GM12874 (cell line): ENCODE results near the gene FAR2.

Source experiments
- CTCF ChIP-seq: IDR thresholded peaks from 2 replicates; pipeline ENCODE4 v1.5.1; 2011; ENCODE audit warnings: low read depth, mild to moderate bottlenecking, control low read depth, low read length, moderate library complexity; ENCODE audit not compliant: insufficient read depth

The FAR2 gene

GRCh38 chr12:29282031-29282816, 133.1 kb downstream of the FAR2 start:
- TF ChIP-seq CTCF = no peak

- no peak for TF ChIP-seq CTCF
These were observed 135.1 kb downstream of the FAR2 start for GRCh38 chr12:29283969-29284700.

GRCh38 chr12:29286081-29286790, 137.2 kb downstream of the FAR2 start:
- TF ChIP-seq CTCF = no peak

GRCh38 chr12:29287622-29288021, 138.5 kb downstream of the FAR2 start:
- TF ChIP-seq CTCF = no peak

GRCh38 chr12:29288031-29288430, 139.0 kb downstream of the FAR2 start:
- TF ChIP-seq CTCF = no peak

GRCh38 chr12:29291226-29291625, 142.1 kb downstream of the FAR2 start:
- TF ChIP-seq CTCF = no peak

GRCh38 chr12:29299633-29300032, 150.6 kb downstream of the FAR2 start:
- TF ChIP-seq CTCF = no peak
